NCI-H146 (cell line): Measurements from ENCODE around the gene CAMK2G.

ENCODE experiments used
- DNase-seq: peaks from one replicate; lab custom pipeline; 2025; lab: John Stamatoyannopoulos, UW

Gene CAMK2G

GRCh38 chr10:73771722-73772280 is 102.6 kb downstream of the CAMK2G start:
- peak; percentile 51 for DNase-seq

- DNase-seq: no peak
Measured at GRCh38 chr10:73769396-73769795, 105.0 kb downstream of the CAMK2G start.

GRCh38 chr10:73768881-73769280 is 105.5 kb downstream of the CAMK2G start:
- DNase-seq: no peak

DNA sequence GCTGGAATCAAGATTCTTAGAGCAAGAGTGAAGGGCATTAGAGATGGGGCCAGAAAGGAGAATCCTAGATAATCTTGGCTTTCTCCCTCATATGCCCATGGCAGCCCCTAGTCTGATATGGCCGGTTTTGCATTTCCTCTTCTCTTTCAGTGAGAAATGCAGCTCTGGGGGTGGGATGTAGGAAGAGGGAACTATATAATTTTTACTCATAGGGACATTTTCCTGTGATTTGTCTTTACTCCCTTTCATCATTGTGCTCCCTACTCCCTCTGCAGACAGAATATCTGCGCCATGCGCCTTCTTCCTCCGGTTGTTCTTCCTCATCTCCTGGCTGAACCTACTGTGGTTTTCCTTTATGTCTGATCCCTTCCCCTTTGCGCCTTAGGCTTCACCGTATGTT is 109.3 kb downstream of the CAMK2G start:
- no peak for DNase-seq

GRCh38 chr10:73763343-73763742 is 111.0 kb downstream of the CAMK2G start:
- no peak for DNase-seq

- DNase-seq: no peak
Measured at GRCh38 chr10:73762915-73763314, 111.4 kb downstream of the CAMK2G start.
